Prostate gland (tissue), 2 donors: ENCODE measurements around the gene SCGB1A1.
"Not testable (repeated sequence)": the region's sequence is repeated elsewhere in the genome, so short reads cannot be mapped to it uniquely, and the experiment has no call there.

Experiments used
- CTCF ChIP-seq, 4 experiments: fragments of 200-600 bp in 2 of 4; fragments of 450-650 bp in 2 of 4; sonication (generic) in 2 of 4; IDR thresholded peaks; 1 replicate in 3 of 4; 2 replicates in 1 of 4; pipeline ENCODE4 v1.5.1; 2016 to 2019; ENCODE audit warnings: antibody characterized with exemption in 4 of 4, mild to moderate bottlenecking in 2 of 4, moderate library complexity in 2 of 4
- POLR2A ChIP-seq: fragments of 450-650 bp; IDR thresholded peaks from one replicate; pipeline ENCODE4 v1.6.1; 2016; ENCODE audit warnings: antibody characterized with exemption, mild to moderate bottlenecking
- POLR2AphosphoS5 ChIP-seq: sonication (generic); formaldehyde crosslinking; IDR thresholded peaks from one replicate; pipeline ENCODE4 v1.6.1; 2017; ENCODE audit warnings: antibody characterized with exemption

GRCh38 chr11:62386083-62386482 is 32.8 kb upstream of the SCGB1A1 start:
- not testable (repeated sequence) for TF ChIP-seq CTCF (IDR thresholded peaks at IDR 0.05); POLR2A; POLR2AphosphoS5
